ENCODE results near the gene ZNF75A.

Gene ZNF75A

DNA sequence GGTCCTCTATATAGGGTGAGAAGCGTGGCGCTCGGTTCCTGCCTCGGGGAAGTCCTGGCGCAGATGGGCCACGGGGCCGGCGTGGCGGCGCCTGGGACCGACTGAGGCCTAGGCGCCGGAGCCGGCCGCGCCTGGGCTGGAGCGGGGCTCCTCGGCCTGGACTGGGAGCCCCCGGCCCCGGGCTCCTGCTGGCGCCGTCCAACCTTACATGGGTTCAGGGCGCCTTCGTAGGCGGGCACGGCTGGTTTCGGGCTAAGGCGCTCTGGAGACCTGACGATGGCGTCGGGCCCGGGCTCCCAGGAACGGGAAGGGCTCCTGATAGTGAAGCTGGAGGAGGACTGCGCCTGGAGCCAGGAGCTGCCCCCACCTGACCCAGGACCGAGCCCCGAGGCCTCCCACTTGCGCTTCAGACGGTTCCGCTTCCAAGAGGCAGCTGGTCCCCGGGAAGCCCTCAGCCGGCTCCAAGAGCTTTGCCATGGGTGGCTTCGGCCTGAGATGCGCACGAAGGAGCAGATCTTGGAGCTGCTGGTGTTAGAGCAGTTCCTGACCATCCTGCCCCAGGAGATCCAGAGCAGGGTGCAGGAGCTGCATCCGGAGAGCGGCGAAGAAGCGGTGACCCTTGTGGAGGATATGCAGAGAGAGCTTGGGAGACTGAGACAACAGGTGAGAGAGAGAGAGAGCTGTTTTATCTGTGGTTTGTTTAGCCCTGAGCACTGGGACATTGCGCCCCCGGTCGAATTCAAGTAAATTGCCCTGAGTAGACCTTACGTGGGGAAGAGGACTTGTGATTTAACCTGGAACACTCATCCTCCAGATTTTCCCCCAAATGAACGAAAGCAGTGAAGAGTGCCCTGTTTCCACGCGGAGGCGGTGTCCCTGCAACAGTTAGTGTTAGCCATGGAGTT, 21.5 kb upstream of the ZNF75A start:
- 0 out of 2 replicates have a peak, but pooled peaks cover 4% of the 10 kb centered on the region for H3K27me3 ChIP-seq (replicated peaks; ENCODE audit: insufficient read depth, low read length)
- H3K27ac ChIP-seq (ENCODE audit: low read length): peak overlapping the region; percentile 90; the same call in 1 of the 2 replicates
- H4K20me1 ChIP-seq (ENCODE audit: insufficient read depth, low read length): no peaks in the 10 kb centered on the region
- no peaks in the 10 kb centered on the region for H3K9me3 ChIP-seq (replicated peaks; ENCODE audit: insufficient read depth, low read length)
- H3K4me2 ChIP-seq (ENCODE audit: low read depth, low read length): peak overlapping the region; percentile 92
- H3K4me3 ChIP-seq (ENCODE audit: low read length): peak overlapping the region; percentile 74
- H2AFZ ChIP-seq (ENCODE audit: low read length): peak overlapping the region; percentile 83
- peak overlapping the region; percentile 80 for H3K9ac ChIP-seq (ENCODE audit: low read length)
- peaks cover 29% of the 10 kb centered on the region for H3K79me2 ChIP-seq (ENCODE audit: low read length)
- H3K36me3 ChIP-seq (replicated peaks; ENCODE audit: insufficient read depth, low read length): peaks cover 11% of the 10 kb centered on the region
- TF ChIP-seq EZH2phosphoT487 (IDR thresholded peaks at IDR 0.05; ENCODE audit: low read length) (no peak), EZH2 (optimal IDR thresholded peaks at IDR 0.05; ENCODE audit: low read depth, low read length) (no peak)
- TF ChIP-seq, protein P1, sequence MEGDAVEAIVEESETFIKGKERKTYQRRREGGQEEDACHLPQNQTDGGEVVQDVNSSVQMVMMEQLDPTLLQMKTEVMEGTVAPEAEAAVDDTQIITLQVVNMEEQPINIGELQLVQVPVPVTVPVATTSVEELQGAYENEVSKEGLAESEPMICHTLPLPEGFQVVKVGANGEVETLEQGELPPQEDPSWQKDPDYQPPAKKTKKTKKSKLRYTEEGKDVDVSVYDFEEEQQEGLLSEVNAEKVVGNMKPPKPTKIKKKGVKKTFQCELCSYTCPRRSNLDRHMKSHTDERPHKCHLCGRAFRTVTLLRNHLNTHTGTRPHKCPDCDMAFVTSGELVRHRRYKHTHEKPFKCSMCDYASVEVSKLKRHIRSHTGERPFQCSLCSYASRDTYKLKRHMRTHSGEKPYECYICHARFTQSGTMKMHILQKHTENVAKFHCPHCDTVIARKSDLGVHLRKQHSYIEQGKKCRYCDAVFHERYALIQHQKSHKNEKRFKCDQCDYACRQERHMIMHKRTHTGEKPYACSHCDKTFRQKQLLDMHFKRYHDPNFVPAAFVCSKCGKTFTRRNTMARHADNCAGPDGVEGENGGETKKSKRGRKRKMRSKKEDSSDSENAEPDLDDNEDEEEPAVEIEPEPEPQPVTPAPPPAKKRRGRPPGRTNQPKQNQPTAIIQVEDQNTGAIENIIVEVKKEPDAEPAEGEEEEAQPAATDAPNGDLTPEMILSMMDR (IDR thresholded peaks at IDR 0.05; ENCODE audit: low read length): no peak
- H3K4me1 ChIP-seq (ENCODE audit: low read length): no peaks in the 10 kb centered on the region
- DNase-seq: no peak
- H3K9me2 ChIP-seq (replicated peaks; ENCODE audit: insufficient read depth, low read length): no peaks in the 10 kb centered on the region
- no peaks in the 10 kb centered on the region for H3F3A ChIP-seq (ENCODE audit: insufficient read depth, low read length)

- no peak overlapping the region for H3K4me2 ChIP-seq (ENCODE audit: low read depth, low read length)
- no peaks in the 10 kb centered on the region for H3K9me3 ChIP-seq (replicated peaks; ENCODE audit: insufficient read depth, low read length)
- H3K27me3 ChIP-seq (replicated peaks; ENCODE audit: insufficient read depth, low read length): no peaks in the 10 kb centered on the region
- H3K4me1 ChIP-seq (ENCODE audit: low read length): no peaks in the 10 kb centered on the region
- peaks cover 24% of the 10 kb centered on the region for H3K36me3 ChIP-seq (replicated peaks; ENCODE audit: insufficient read depth, low read length)
- H3K27ac ChIP-seq (ENCODE audit: low read length): no peak overlapping the region
- H3K4me3 ChIP-seq (ENCODE audit: low read length): no peak overlapping the region
- no peaks in the 10 kb centered on the region for H4K20me1 ChIP-seq (ENCODE audit: insufficient read depth, low read length)
- H3K9me2 ChIP-seq (replicated peaks; ENCODE audit: insufficient read depth, low read length): no peaks in the 10 kb centered on the region
- no peak overlapping the region for H2AFZ ChIP-seq (ENCODE audit: low read length)
- TF ChIP-seq, protein P1 (IDR thresholded peaks at IDR 0.05; ENCODE audit: low read length): no peak
- no peak for TF ChIP-seq EZH2phosphoT487 (IDR thresholded peaks at IDR 0.05; ENCODE audit: low read length)
- TF ChIP-seq EZH2 (optimal IDR thresholded peaks at IDR 0.05; ENCODE audit: low read depth, low read length): no peak
- no peak overlapping the region for H3K9ac ChIP-seq (ENCODE audit: low read length)
- H3K79me2 ChIP-seq (ENCODE audit: low read length): peaks cover 29% of the 10 kb centered on the region
- no peaks in the 10 kb centered on the region for H3F3A ChIP-seq (ENCODE audit: insufficient read depth, low read length)
- no peak for DNase-seq
These were observed 20.2 kb upstream of the ZNF75A start for GRCh38 chr16:3285131-3285530.

DNA sequence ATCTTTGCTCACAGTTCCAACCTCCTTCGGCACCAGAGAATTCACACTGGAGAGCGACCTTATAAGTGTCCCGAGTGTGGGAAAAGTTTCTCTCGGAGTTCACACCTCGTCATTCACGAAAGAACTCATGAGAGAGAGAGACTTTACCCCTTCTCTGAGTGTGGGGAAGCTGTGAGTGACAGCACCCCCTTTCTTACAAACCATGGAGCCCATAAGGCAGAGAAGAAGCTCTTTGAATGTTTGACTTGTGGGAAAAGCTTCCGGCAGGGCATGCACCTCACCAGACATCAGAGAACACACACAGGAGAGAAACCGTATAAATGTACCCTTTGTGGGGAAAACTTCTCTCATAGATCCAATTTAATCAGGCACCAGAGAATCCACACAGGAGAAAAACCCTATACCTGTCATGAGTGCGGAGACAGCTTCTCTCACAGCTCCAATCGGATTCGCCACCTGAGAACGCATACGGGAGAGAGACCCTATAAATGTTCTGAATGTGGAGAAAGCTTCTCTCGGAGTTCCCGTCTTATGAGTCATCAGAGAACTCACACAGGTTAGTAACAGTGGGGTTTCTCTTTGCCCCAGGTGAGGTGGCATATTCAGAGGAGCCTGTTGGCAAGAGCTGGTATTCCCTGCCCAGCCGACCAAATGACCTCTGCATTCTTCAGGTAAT, 15.2 kb upstream of the ZNF75A start:
- Histone ChIP-seq H3K9ac (ENCODE audit: low read length) (no peak overlapping the region), H3K9me3 (replicated peaks; ENCODE audit: insufficient read depth, low read length) (no peaks in the 10 kb centered on the region), H3K4me2 (ENCODE audit: low read depth, low read length) (no peak overlapping the region), H3K27ac (ENCODE audit: low read length) (no peak overlapping the region), H3K36me3 (replicated peaks; ENCODE audit: insufficient read depth, low read length) (peaks cover 39% of the 10 kb centered on the region), H3F3A (ENCODE audit: insufficient read depth, low read length) (no peaks in the 10 kb centered on the region), H3K79me2 (ENCODE audit: low read length) (peaks cover 13% of the 10 kb centered on the region), H3K9me2 (replicated peaks; ENCODE audit: insufficient read depth, low read length) (no peaks in the 10 kb centered on the region), H3K4me3 (ENCODE audit: low read length) (no peak overlapping the region), H3K4me1 (ENCODE audit: low read length) (no peaks in the 10 kb centered on the region), H2AFZ (ENCODE audit: low read length) (no peak overlapping the region), H3K27me3 (replicated peaks; ENCODE audit: insufficient read depth, low read length) (no peaks in the 10 kb centered on the region), H4K20me1 (ENCODE audit: insufficient read depth, low read length) (no peaks in the 10 kb centered on the region)
- TF ChIP-seq EZH2 (optimal IDR thresholded peaks at IDR 0.05; ENCODE audit: low read depth, low read length) (no peak), EZH2phosphoT487 (IDR thresholded peaks at IDR 0.05; ENCODE audit: low read length) (no peak)
- TF ChIP-seq, protein P1 (IDR thresholded peaks at IDR 0.05; ENCODE audit: low read length): no peak
- no peak for DNase-seq
